Measurements from ENCODE around the gene OTUD5. TPM values are rescaled to one million over a fixed set of nuclear protein-coding genes. Genes with fewer than 3 reads are reported as not detected.

Gene OTUD5
- total RNA-seq, 8 experiments from 2014 or later = 22.0 to 49.8 (median 36.6) TPM

- in situ Hi-C loops (cut with MboI; ENCODE audit: low pct_unique_long_range_greater_than_20kb in 2 of 9, low sequenced_read_pairs in 9 of 9, unreplicated experiment in 9 of 9) = no loop called here
- no peak overlapping the region for H3K27ac ChIP-seq
- 82% methylated on average over 4 of the region's 13 CpGs; no CpG with 5 or more reads in 9 of the 10 experiments for WGBS, 10 experiments
- no peak overlapping the region for H3K4me3 ChIP-seq
- no peak for ATAC-seq (replicated peaks in 6 of 8)
- peaks cover 6 to 11% of the 10 kb centered on the region in 2 donors for H3K4me1 ChIP-seq (replicated peaks in 1 of 2)
Measured at GRCh38 chrX:48923771-48924170, 33.6 kb downstream of the OTUD5 start.

DNA sequence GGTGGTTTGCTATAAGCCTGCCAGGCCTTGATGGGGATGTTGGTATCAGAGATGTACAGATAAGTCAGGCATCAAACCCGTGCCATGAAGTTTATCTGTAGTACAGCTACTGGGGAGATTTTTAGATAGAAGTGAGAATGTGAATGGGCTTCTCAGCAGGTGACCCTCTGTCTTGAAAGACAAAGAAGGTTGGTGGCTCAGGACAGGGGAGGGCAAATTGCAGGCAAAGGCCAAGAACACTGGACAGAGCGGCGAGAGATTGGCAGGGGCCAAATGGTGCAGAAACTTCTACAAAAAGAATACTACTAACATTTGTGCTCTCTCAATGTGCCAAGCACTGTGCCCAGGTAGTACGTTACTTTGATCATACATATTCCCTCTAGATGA, 36.7 kb downstream of the OTUD5 start:
- ATAC-seq (replicated peaks in 6 of 8) = no peak
- H3K4me1 ChIP-seq (replicated peaks in 1 of 2) = peaks cover 9 to 12% of the 10 kb centered on the region in 2 donors
- 29 to 67% (median 60%) methylated on average over 1 to 4 of the region's 4 CpGs; no CpG with 5 or more reads in 7 of the 10 experiments for WGBS, 10 experiments
- no peak overlapping the region for H3K4me3 ChIP-seq
- in situ Hi-C loops (cut with MboI; ENCODE audit: low pct_unique_long_range_greater_than_20kb in 2 of 9, low sequenced_read_pairs in 9 of 9, unreplicated experiment in 9 of 9) = no loop called here
- H3K27ac ChIP-seq = no peak overlapping the region

- ATAC-seq (replicated peaks in 6 of 8) = no peak
- 20 to 50% methylated on average over 1 of the region's 8 CpGs; no CpG with 5 or more reads in 8 of the 10 experiments for WGBS, 10 experiments
- Histone ChIP-seq H3K27ac (no peak overlapping the region), H3K4me1 (replicated peaks in 1 of 2) (peaks cover 9 to 12% of the 10 kb centered on the region in 2 donors), H3K4me3 (peak overlapping the region in 2 of 5 donors; percentile 56 to 59)
- in situ Hi-C loops (cut with MboI; ENCODE audit: low pct_unique_long_range_greater_than_20kb in 2 of 9, low sequenced_read_pairs in 9 of 9, unreplicated experiment in 9 of 9) = no loop called here
Measured at GRCh38 chrX:48919947-48920717, 37.3 kb downstream of the OTUD5 start.

- peaks cover 9 to 12% of the 10 kb centered on the region in 2 donors for H3K4me1 ChIP-seq (replicated peaks in 1 of 2)
- WGBS, 10 experiments = 0% methylated on average over 1 to 2 of the region's 15 CpGs; no CpG with 5 or more reads in 8 of the 10 experiments
- H3K27ac ChIP-seq = peak overlapping the region; percentile 54 to 70
- H3K4me3 ChIP-seq = peak overlapping the region; percentile 56 to 68 (median 62)
- in situ Hi-C loops (cut with MboI; ENCODE audit: low pct_unique_long_range_greater_than_20kb in 2 of 9, low sequenced_read_pairs in 9 of 9, unreplicated experiment in 9 of 9) = no loop called here
- peak; percentile 6 to 20 (median 12) for ATAC-seq (replicated peaks in 6 of 8)
Measured at GRCh38 chrX:48919360-48919841, 38.0 kb downstream of the OTUD5 start.

GRCh38 chrX:48918643-48919340, 38.6 kb downstream of the OTUD5 start, which contains the start of gene PIM2:
PIM2 (minus strand) TSS chrX:48919024; CDS start chrX:48918834, 190 bp downstream.
- peak within 1 kb of the TSS; percentile 70 to 74 for H3K27ac ChIP-seq
- in situ Hi-C loops (cut with MboI; ENCODE audit: low pct_unique_long_range_greater_than_20kb in 2 of 9, low sequenced_read_pairs in 9 of 9, unreplicated experiment in 9 of 9) = no loop called here
- ATAC-seq (replicated peaks in 6 of 8) = peak; percentile 78 to 89 (median 86)
- 20 to 27% methylated on average over 2 to 5 of the region's 55 CpGs; no CpG with 5 or more reads in 8 of the 10 experiments for WGBS, 10 experiments
- peaks cover 9 to 12% of the 10 kb centered on the region in 2 donors for H3K4me1 ChIP-seq (replicated peaks in 1 of 2)
- H3K4me3 ChIP-seq = peak within 1 kb of the TSS; percentile 56 to 68 (median 62)

DNA sequence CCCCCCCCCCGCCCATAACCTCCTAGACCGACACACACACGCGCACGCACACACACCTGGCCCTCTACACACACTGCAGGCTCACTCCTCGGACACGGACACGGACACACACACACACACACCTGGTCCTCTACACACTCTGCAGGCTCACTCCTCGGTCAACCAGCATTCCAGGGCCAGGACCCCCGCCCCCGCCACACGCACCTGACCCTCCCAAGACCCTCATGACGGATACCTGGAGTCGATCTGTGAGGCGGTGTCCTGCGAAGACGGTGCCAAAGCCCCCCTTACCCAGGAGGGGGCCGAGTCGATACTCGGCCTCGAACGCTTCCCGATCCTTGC, 39.1 kb downstream of the OTUD5 start:
- peak in 2 of 8 experiments; percentile 0 to 1 for ATAC-seq (replicated peaks in 6 of 8)
- Histone ChIP-seq H3K4me1 (replicated peaks in 1 of 2) (peaks cover 9 to 12% of the 10 kb centered on the region in 2 donors), H3K4me3 (peak overlapping the region; percentile 56 to 68 (median 62)), H3K27ac (peak overlapping the region; percentile 68 to 74)
- WGBS, 10 experiments = no CpG with 5 or more reads among the region's 23 CpGs
- in situ Hi-C loops (cut with MboI; ENCODE audit: low pct_unique_long_range_greater_than_20kb in 2 of 9, low sequenced_read_pairs in 9 of 9, unreplicated experiment in 9 of 9) = no loop called here

GRCh38 chrX:48917139-48918001, 40.0 kb downstream of the OTUD5 start:
- WGBS, 10 experiments = 28 to 80% methylated on average over 1 to 15 of the region's 27 CpGs; no CpG with 5 or more reads in 8 of the 10 experiments
- peak; percentile 34 to 57 (median 54) for ATAC-seq (replicated peaks in 6 of 8)
- Histone ChIP-seq H3K4me3 (peak overlapping the region; percentile 56 to 68 (median 62)), H3K4me1 (replicated peaks in 1 of 2) (peaks cover 12% of the 10 kb centered on the region in 2 donors), H3K27ac (no peak overlapping the region)
- in situ Hi-C loops (cut with MboI; ENCODE audit: low pct_unique_long_range_greater_than_20kb in 2 of 9, low sequenced_read_pairs in 9 of 9, unreplicated experiment in 9 of 9) = no loop called here

- no peak for ATAC-seq (replicated peaks in 6 of 8)
- Histone ChIP-seq H3K4me3 (no peak overlapping the region), H3K4me1 (replicated peaks in 1 of 2) (peaks cover 8 to 16% of the 10 kb centered on the region in 2 donors), H3K27ac (no peak overlapping the region)
- 62 to 100% (median 100%) methylated on average over 1 to 2 of the region's 13 CpGs; no CpG with 5 or more reads in 7 of the 10 experiments for WGBS, 10 experiments
- in situ Hi-C loops (cut with MboI; ENCODE audit: low pct_unique_long_range_greater_than_20kb in 2 of 9, low sequenced_read_pairs in 9 of 9, unreplicated experiment in 9 of 9) = no loop called here
Measured at GRCh38 chrX:48914593-48915493, 42.6 kb downstream of the OTUD5 start.

- Histone ChIP-seq H3K4me3 (no peak overlapping the region), H3K27ac (no peak overlapping the region), H3K4me1 (replicated peaks in 1 of 2) (peaks cover 5 to 12% of the 10 kb centered on the region in 2 donors)
- no peak for ATAC-seq (replicated peaks in 6 of 8)
- in situ Hi-C loops (cut with MboI; ENCODE audit: low pct_unique_long_range_greater_than_20kb in 2 of 9, low sequenced_read_pairs in 9 of 9, unreplicated experiment in 9 of 9) = no loop called here
- 20 to 50% methylated on average over 1 to 2 of the region's 5 CpGs; no CpG with 5 or more reads in 8 of the 10 experiments for WGBS, 10 experiments
Measured at GRCh38 chrX:48913605-48914366, 43.6 kb downstream of the OTUD5 start.

DNA sequence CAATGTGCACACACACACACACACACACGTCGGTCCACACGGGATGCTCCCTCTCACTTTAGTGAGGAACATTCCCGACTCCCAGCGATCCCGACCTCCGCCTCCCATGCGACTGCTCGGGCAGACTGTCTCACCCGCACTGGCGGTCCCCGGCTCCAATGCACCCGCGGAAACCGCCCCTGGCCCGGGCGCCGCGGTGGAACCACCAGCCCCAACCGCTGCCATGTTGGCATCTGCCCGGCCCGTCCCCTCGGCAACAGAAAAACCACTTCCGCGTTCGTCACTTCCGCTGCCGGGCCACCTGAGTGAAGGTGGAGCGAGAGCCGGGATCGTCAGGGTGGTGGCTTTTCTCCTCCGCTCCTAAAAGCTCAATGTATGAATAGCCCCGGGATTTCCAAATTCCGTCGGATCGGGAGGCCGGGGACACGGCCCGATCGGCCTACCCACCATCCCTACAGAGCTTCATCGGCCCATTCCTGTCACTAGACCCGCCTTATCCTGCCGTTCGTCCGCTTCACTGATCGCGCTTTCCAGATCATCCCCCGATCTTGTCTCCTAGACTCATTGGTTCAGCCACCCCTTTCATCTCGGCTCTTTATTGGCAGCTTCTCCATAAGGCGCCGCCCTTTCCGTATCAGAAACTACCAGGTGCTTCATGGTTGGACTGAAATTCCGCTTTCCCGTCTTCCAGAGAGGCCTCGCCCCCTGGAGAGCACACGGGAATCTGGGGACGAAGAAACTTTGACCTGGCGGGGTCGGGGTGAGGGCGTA, 45.8 kb downstream of the OTUD5 start, which contains the start of gene SLC35A2:
SLC35A2 (minus strand) TSS at position 235 of the 771 bp plus-strand sequence; CDS start at position 225, 10 bp downstream.
- 0 to 51% (median 9%) methylated on average over 2 to 22 of the region's 60 CpGs; no CpG with 5 or more reads in 6 of the 10 experiments for WGBS, 10 experiments
- peak; percentile 87 to 91 (median 89) for ATAC-seq (replicated peaks in 6 of 8)
- in situ Hi-C loops (cut with MboI; ENCODE audit: low pct_unique_long_range_greater_than_20kb in 2 of 9, low sequenced_read_pairs in 9 of 9, unreplicated experiment in 9 of 9) = no loop called here

More for the DNA sequence above, 45.8 kb downstream of the OTUD5 start, which contains the start of gene SLC35A2:
- Histone ChIP-seq H3K4me1 (replicated peaks in 1 of 2) (peaks cover 5 to 6% of the 10 kb centered on the region in 2 donors), H3K4me3 (peak within 1 kb of the TSS; percentile 66 to 98 (median 89)), H3K27ac (peak within 1 kb of the TSS; percentile 85 to 97)

Data from motor neuron (in vitro differentiated cells).